HK-2 (cell line): ENCODE data around the gene LRRC74A.

Source experiments
- DNase-seq: peaks from one replicate; pipeline ENCODE4 v3.0.0-alpha.2; 2018; ENCODE audit not compliant: unreplicated experiment

LRRC74A gene

GRCh38 chr14:76848879-76849278 is 22.7 kb downstream of the LRRC74A start:
- no peak for DNase-seq

GRCh38 chr14:76855066-76855465 is 28.9 kb downstream of the LRRC74A start:
- DNase-seq, result no peak

- no peak for DNase-seq
Measured at GRCh38 chr14:76856769-76857168, 30.6 kb downstream of the LRRC74A start.

GRCh38 chr14:76861574-76862255 is 35.5 kb downstream of the LRRC74A start:
- DNase-seq, result no peak

GRCh38 chr14:76862546-76863282 is 36.5 kb downstream of the LRRC74A start:
- no peak for DNase-seq

- no peak for DNase-seq
Measured at GRCh38 chr14:76863724-76864407, 37.7 kb downstream of the LRRC74A start.

- DNase-seq, result no peak
Measured at GRCh38 chr14:76866456-76866855, 40.2 kb downstream of the LRRC74A start.

- no peak for DNase-seq
Measured at GRCh38 chr14:76867516-76868453, 41.6 kb downstream of the LRRC74A start.

GRCh38 chr14:76868454-76869170 is 42.4 kb downstream of the LRRC74A start:
- DNase-seq, result no peak

GRCh38 chr14:76870166-76870565 is 44.0 kb downstream of the LRRC74A start:
- no peak for DNase-seq

GRCh38 chr14:76872796-76873432 is 46.7 kb downstream of the LRRC74A start:
- peak; percentile 55 for DNase-seq

GRCh38 chr14:76874734-76875133 is 48.5 kb downstream of the LRRC74A start:
- no peak for DNase-seq

- peak; percentile 66 for DNase-seq
Measured at GRCh38 chr14:76876076-76876475, 49.9 kb downstream of the LRRC74A start.

GRCh38 chr14:76877871-76878270 is 51.7 kb downstream of the LRRC74A start:
- no peak for DNase-seq

GRCh38 chr14:76880449-76880848 is 54.2 kb downstream of the LRRC74A start:
- no peak for DNase-seq

- no peak for DNase-seq
Measured at GRCh38 chr14:76881348-76881747, 55.1 kb downstream of the LRRC74A start.

- no peak for DNase-seq
Measured at GRCh38 chr14:76882651-76883050, 56.4 kb downstream of the LRRC74A start.

GRCh38 chr14:76883447-76883846 is 57.2 kb downstream of the LRRC74A start:
- no peak for DNase-seq

GRCh38 chr14:76884394-76884793 is 58.2 kb downstream of the LRRC74A start:
- no peak for DNase-seq

GRCh38 chr14:76884853-76885276 is 58.7 kb downstream of the LRRC74A start:
- no peak for DNase-seq
